Ascending aorta (tissue), 2 donors: ENCODE data around the gene TMX4. TPM values are rescaled to one million over a fixed set of nuclear protein-coding genes. Genes with fewer than 3 reads are reported as not detected.

Experiments used
- DNase-seq, 2 donors: peaks; one replicate each; pipeline ENCODE4 v3.0.0-alpha.2; 2019; ENCODE audit warnings: low spot score in 2 of 2
- H3K27ac ChIP-seq, 2 donors: fragments of 200-600 bp; sonication (generic); one replicate each; pipeline ENCODE4 v1.5.1; 2016 to 2017; ENCODE audit warnings: mild to moderate bottlenecking in 1 of 2
- H3K27me3 ChIP-seq: fragments of 200-600 bp; sonication (generic); one replicate; pipeline ENCODE4 v1.5.1; 2017
- H3K36me3 ChIP-seq, 2 donors: fragments of 200-600 bp; sonication (generic); one replicate each; pipeline ENCODE4 v1.5.1; 2016
- H3K4me1 ChIP-seq, 2 donors: fragments of 200-600 bp; sonication (generic); one replicate each; pipeline ENCODE4 v1.5.1; 2016 to 2017; ENCODE audit warnings: mild to moderate bottlenecking in 1 of 2
- H3K4me3 ChIP-seq, 2 donors: fragments of 200-600 bp; sonication (generic); one replicate each; pipeline ENCODE4 v1.5.1; 2016 to 2017; ENCODE audit warnings: mild to moderate bottlenecking in 1 of 2
- H3K9me3 ChIP-seq, 2 donors: fragments of 200-600 bp; sonication (generic); one replicate each; pipeline ENCODE4 v1.5.1; 2016
- intact Hi-C: fragments of 100-400 bp; cut with DNase I; formaldehyde crosslinking; loops from one replicate; pipeline ENCODE4 v1.15.1; 2023
- total RNA-seq: library from RNA; depleted of rRNA; stranded (reverse); fragments of >200 nt; gene quantifications from one replicate; pipeline ENCODE4 v1.1.0, GENCODE V29; 2016
- TF ChIP-seq, protein P1 (sequence below), 3 experiments: fragments of 200-600 bp in 2 of 3; fragments of 450-650 bp in 1 of 3; sonication (generic) in 2 of 3; IDR thresholded peaks; one replicate each; pipeline ENCODE4 v1.5.1; 2016 to 2019; ENCODE audit warnings: antibody characterized with exemption in 3 of 3, mild to moderate bottlenecking in 1 of 3, moderate library complexity in 1 of 3

TMX4 gene
- total RNA-seq, 1 donor from 2014 or later = 65.3 TPM

- H3K27ac ChIP-seq = no peak overlapping the region
- no peaks in the 10 kb centered on the region for H3K36me3 ChIP-seq
- DNase-seq = no peak
- H3K9me3 ChIP-seq = no peaks in the 10 kb centered on the region
- TF ChIP-seq, protein P1, sequence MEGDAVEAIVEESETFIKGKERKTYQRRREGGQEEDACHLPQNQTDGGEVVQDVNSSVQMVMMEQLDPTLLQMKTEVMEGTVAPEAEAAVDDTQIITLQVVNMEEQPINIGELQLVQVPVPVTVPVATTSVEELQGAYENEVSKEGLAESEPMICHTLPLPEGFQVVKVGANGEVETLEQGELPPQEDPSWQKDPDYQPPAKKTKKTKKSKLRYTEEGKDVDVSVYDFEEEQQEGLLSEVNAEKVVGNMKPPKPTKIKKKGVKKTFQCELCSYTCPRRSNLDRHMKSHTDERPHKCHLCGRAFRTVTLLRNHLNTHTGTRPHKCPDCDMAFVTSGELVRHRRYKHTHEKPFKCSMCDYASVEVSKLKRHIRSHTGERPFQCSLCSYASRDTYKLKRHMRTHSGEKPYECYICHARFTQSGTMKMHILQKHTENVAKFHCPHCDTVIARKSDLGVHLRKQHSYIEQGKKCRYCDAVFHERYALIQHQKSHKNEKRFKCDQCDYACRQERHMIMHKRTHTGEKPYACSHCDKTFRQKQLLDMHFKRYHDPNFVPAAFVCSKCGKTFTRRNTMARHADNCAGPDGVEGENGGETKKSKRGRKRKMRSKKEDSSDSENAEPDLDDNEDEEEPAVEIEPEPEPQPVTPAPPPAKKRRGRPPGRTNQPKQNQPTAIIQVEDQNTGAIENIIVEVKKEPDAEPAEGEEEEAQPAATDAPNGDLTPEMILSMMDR (IDR thresholded peaks at IDR 0.05) = no peak
- intact Hi-C loops = no loop called here
- H3K4me1 ChIP-seq = no peaks in the 10 kb centered on the region
- H3K27me3 ChIP-seq = no peaks in the 10 kb centered on the region
- no peak overlapping the region for H3K4me3 ChIP-seq
Observed at GRCh38 chr20:8049310-8049709, 29.7 kb upstream of the TMX4 start.

- Histone ChIP-seq H3K9me3 (no peaks in the 10 kb centered on the region), H3K4me1 (no peaks in the 10 kb centered on the region), H3K4me3 (no peak overlapping the region), H3K27ac (no peak overlapping the region), H3K36me3 (no peaks in the 10 kb centered on the region), H3K27me3 (no peaks in the 10 kb centered on the region)
- intact Hi-C loops = loop anchor here (2.0 kb wide), 1 partner anchor 343 kb away; no protein-coding TSS in a partner anchor
- TF ChIP-seq, protein P1 (IDR thresholded peaks at IDR 0.05) = no peak
- no peak for DNase-seq
Observed at GRCh38 chr20:8045946-8046345, 26.4 kb upstream of the TMX4 start.

DNA sequence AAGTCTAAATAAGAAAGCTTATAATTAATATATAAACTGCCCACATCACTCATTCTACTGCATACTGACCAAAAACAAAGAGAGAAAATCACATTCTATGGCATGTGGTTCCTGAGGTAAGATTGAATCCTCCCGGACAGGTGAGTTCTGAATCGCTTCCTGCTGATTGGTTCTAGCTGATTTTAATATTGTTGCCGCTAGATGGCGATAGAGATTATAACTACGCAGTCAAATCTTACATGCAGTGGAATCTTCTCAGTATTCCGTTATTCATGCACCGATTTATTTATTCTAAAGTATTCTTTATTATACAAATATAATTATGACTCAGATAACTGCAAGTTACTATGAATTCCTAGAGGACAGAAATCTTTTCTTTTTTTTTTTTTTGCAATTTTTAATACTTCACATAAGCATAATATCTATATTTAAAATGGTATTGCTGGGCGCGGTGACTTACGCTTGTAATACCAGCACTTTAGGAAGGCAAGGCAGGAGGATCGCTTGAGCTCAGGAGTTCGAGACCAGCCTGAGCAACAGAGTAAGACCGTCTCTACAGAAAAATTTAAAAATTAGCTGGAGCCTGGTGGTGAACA lies 24.2 kb upstream of the TMX4 start:
- intact Hi-C loops = loop anchor here (1.0 to 2.0 kb wide), 2 partner anchors 345 to 679 kb away; no protein-coding TSS in a partner anchor
- Histone ChIP-seq H3K27me3 (no peaks in the 10 kb centered on the region), H3K27ac (no peak overlapping the region), H3K4me3 (no peak overlapping the region), H3K36me3 (no peaks in the 10 kb centered on the region), H3K4me1 (no peaks in the 10 kb centered on the region), H3K9me3 (no peaks in the 10 kb centered on the region)
- TF ChIP-seq, protein P1 (IDR thresholded peaks at IDR 0.05) = peak; percentile 53 to 74 (median 69)
- no peak for DNase-seq

DNA sequence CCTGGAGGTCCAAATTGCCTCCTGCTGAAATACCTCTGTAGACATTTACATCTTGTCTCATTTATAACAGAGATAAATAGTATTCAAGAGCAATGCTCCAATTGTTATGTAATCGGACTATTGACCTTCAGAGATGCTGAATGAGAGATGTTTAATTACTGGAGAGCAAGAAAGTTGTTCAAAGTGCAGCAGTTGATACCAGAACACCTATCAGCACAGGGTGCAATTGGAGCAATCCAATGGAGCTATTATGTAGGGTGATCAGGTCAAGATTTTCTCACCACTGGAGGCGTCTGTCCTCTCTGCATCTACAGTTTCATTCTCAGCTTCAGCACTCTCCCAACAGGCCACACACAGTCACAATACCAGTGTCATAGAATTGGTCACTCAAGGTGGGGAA lies 19.5 kb upstream of the TMX4 start:
- H3K36me3 ChIP-seq = no peaks in the 10 kb centered on the region
- TF ChIP-seq, protein P1 (IDR thresholded peaks at IDR 0.05) = no peak
- H3K4me1 ChIP-seq = no peaks in the 10 kb centered on the region
- no peak overlapping the region for H3K4me3 ChIP-seq
- no peak for DNase-seq
- H3K27me3 ChIP-seq = no peaks in the 10 kb centered on the region
- H3K9me3 ChIP-seq = no peaks in the 10 kb centered on the region
- no peak overlapping the region for H3K27ac ChIP-seq
- intact Hi-C loops = no loop called here

- H3K4me3 ChIP-seq = no peak overlapping the region
- no peak overlapping the region for H3K27ac ChIP-seq
- DNase-seq = no peak
- no peaks in the 10 kb centered on the region for H3K27me3 ChIP-seq
- TF ChIP-seq, protein P1 (IDR thresholded peaks at IDR 0.05) = no peak
- no peaks in the 10 kb centered on the region for H3K4me1 ChIP-seq
- H3K36me3 ChIP-seq = no peaks in the 10 kb centered on the region
- no peaks in the 10 kb centered on the region for H3K9me3 ChIP-seq
- intact Hi-C loops = no loop called here
Observed at GRCh38 chr20:8036771-8037170, 17.2 kb upstream of the TMX4 start.
